SK-N-MC (cell line): Measurements from ENCODE around the gene ZNF407.

ENCODE experiments used
- EZH2 ChIP-seq: fragments of 200-600 bp; sonication (generic); IDR thresholded peaks from one replicate; pipeline ENCODE4 v1.6.1; 2017; ENCODE audit warnings: antibody characterized with exemption
- FOXP2 ChIP-seq: optimal IDR thresholded peaks from 2 replicates; pipeline ENCODE3; 2011; ENCODE audit warnings: mild to moderate bottlenecking, moderate library complexity; ENCODE audit not compliant: insufficient read depth; ENCODE audit errors: extremely low read length, control extremely low read depth
- POLR2AphosphoS5 ChIP-seq: IDR thresholded peaks from 2 replicates; pipeline ENCODE4 v1.6.1; 2012; ENCODE audit warnings: mild to moderate bottlenecking, low read depth, low read length, borderline replicate concordance

GRCh38 chr18:75105551-75106254 lies 508.0 kb downstream of the ZNF407 start:
- no peak for TF ChIP-seq EZH2
- no peak for TF ChIP-seq POLR2AphosphoS5
- no peak for TF ChIP-seq FOXP2
